Natural killer cell (primary cell): ENCODE results near the gene ITLN1. TPM values are rescaled to one million over a fixed set of nuclear protein-coding genes. Genes with fewer than 3 reads are reported as not detected.
A peak's percentile ranks its signal among the peaks of the same experiment; 100 is the strongest.

Experiments
- ATAC-seq, 3 donors: fragments of 150-1000 bp in 2 of 3; fragments of 200-7000 bp in 1 of 3; cut with Tn5 transposase; 1 replicate in 1 of 3; 2 replicates in 2 of 3; pipeline ENCODE4 v1.10.0; 2021; ENCODE audit warnings: mild to moderate bottlenecking in 2 of 3, moderate library complexity in 2 of 3
- DNase-seq, 2 donors: peaks; one replicate each; pipeline versions ENCODE4 v3.0.0 to v3.0.0-alpha.2; 2013 to 2021; ENCODE audit warnings: mixed read lengths in 1 of 2
- H3K27ac ChIP-seq: one replicate; pipeline ENCODE4 v1.5.1; 2013; ENCODE audit warnings: mild to moderate bottlenecking, low read length
- H3K27me3 ChIP-seq: one replicate; pipeline ENCODE4 v1.6.1; 2013; ENCODE audit warnings: low read length; ENCODE audit not compliant: control insufficient read depth, insufficient read depth
- H3K36me3 ChIP-seq: one replicate; pipeline ENCODE4 v1.6.1; 2013; ENCODE audit warnings: low read length; ENCODE audit not compliant: control insufficient read depth, insufficient read depth
- H3K4me1 ChIP-seq: one replicate; pipeline ENCODE4 v1.6.1; 2013; ENCODE audit warnings: low read length; ENCODE audit not compliant: control insufficient read depth, insufficient read depth
- H3K4me3 ChIP-seq: one replicate; pipeline ENCODE4 v1.5.1; 2013; ENCODE audit warnings: low read length
- H3K9me3 ChIP-seq: one replicate; pipeline ENCODE4 v1.6.1; 2013; ENCODE audit warnings: low read length; ENCODE audit not compliant: control insufficient read depth, insufficient read depth
- H3K27ac Mint-ChIP-seq, 2 donors: one replicate each; pipeline ENCODE4 v1.8.0; 2022; ENCODE audit warnings: mild to moderate bottlenecking in 2 of 2, mixed read lengths in 2 of 2, moderate library complexity in 1 of 2
- H3K27me3 Mint-ChIP-seq, 2 donors: one replicate each; pipeline ENCODE4 v1.8.0; 2022; ENCODE audit warnings: low read depth in 2 of 2, mixed read lengths in 2 of 2
- H3K36me3 Mint-ChIP-seq: one replicate; pipeline ENCODE4 v1.8.0; 2022; ENCODE audit warnings: mixed read lengths
- H3K4me1 Mint-ChIP-seq, 2 donors: one replicate each; pipeline ENCODE4 v1.8.0; 2022; ENCODE audit warnings: mixed read lengths in 2 of 2
- H3K4me3 Mint-ChIP-seq: one replicate; pipeline ENCODE4 v1.8.0; 2022; ENCODE audit warnings: mild to moderate bottlenecking, moderate library complexity, mixed read lengths
- H3K9me3 Mint-ChIP-seq, 2 donors: one replicate each; pipeline ENCODE4 v1.8.0; 2022; ENCODE audit warnings: mixed read lengths in 2 of 2
- CTCF ChIP-seq: fragments of 200-600 bp; IDR thresholded peaks from one replicate; pipeline ENCODE4 v1.8.0; 2022; ENCODE audit warnings: antibody characterized with exemption
- WGBS: methylation state at CpG from one replicate; pipeline ENCODE4 v1.1.7; 2013; ENCODE audit warnings: missing lambda C conversion rate; ENCODE audit not compliant: insufficient coverage; 5-methylcytosine and 5-hydroxymethylcytosine counted together
- intact Hi-C: fragments of 100-400 bp; cut with micrococcal nuclease; formaldehyde crosslinking; loops from one replicate; pipeline ENCODE4 v1.14.2; 2022
- total RNA-seq, 4 donors: library from RNA; stranded (reverse); fragments of 120-200 nt in 1 of 4; gene quantifications; one replicate each; pipeline versions ENCODE4 v1.2.3 to v1.2.4, GENCODE V29; 2013 to 2022

ITLN1 gene
- total RNA-seq, 3 donors from 2014 or later (not counting 1 experiment from before 2014, with no cell fraction given): not detected

- Mint-ChIP-seq H3K27ac (no peak overlapping the region), H3K4me1 (peaks cover 87% of the 10 kb centered on the region in 2 donors), H3K36me3 (peaks cover 11% of the 10 kb centered on the region), H3K27me3 (no peaks in the 10 kb centered on the region), H3K9me3 (peaks cover 0 to 3% of the 10 kb centered on the region in 2 donors), H3K4me3 (peak overlapping the region; percentile 71)
- intact Hi-C loops: loop anchor here (2.0 kb wide), 1 partner anchor 106 kb away; the partner anchor contains the start of gene SLAMF7
- ATAC-seq (peak; percentile 59 to 81 (median 80)), DNase-seq (peak in 1 of 2 donors; percentile 49)
- Histone ChIP-seq H3K9me3 (no peaks in the 10 kb centered on the region), H3K4me3 (no peak overlapping the region), H3K4me1 (peaks cover 75% of the 10 kb centered on the region), H3K36me3 (peaks cover 31% of the 10 kb centered on the region), H3K27me3 (no peaks in the 10 kb centered on the region), H3K27ac (peak overlapping the region; percentile 30)
- TF ChIP-seq CTCF: no peak
- 74% methylated on average over 12 of the region's 12 CpGs for WGBS
Observed at GRCh38 chr1:160844447-160845232, 40.3 kb downstream of the ITLN1 start.

GRCh38 chr1:160841079-160841478 is 43.9 kb downstream of the ITLN1 start:
- Mint-ChIP-seq H3K4me1 (peaks cover 88 to 89% of the 10 kb centered on the region in 2 donors), H3K36me3 (peaks cover 5% of the 10 kb centered on the region), H3K9me3 (no peaks in the 10 kb centered on the region), H3K27me3 (no peaks in the 10 kb centered on the region), H3K27ac (no peak overlapping the region), H3K4me3 (no peak overlapping the region)
- intact Hi-C loops: no loop called here
- Histone ChIP-seq H3K4me3 (no peak overlapping the region), H3K27ac (no peak overlapping the region), H3K27me3 (no peaks in the 10 kb centered on the region), H3K36me3 (peaks cover 44% of the 10 kb centered on the region), H3K4me1 (peaks cover 88% of the 10 kb centered on the region), H3K9me3 (no peaks in the 10 kb centered on the region)
- no peak for DNase-seq
- TF ChIP-seq CTCF: no peak
- 92% methylated on average over 4 of the region's 4 CpGs for WGBS
- no peak for ATAC-seq

- Mint-ChIP-seq H3K27ac (peak overlapping the region in 1 of 2 donors; percentile 95), H3K9me3 (no peaks in the 10 kb centered on the region), H3K36me3 (peaks cover 9% of the 10 kb centered on the region), H3K4me1 (peaks cover 88% of the 10 kb centered on the region in 2 donors), H3K27me3 (no peaks in the 10 kb centered on the region), H3K4me3 (peak overlapping the region; percentile 56)
- DNase-seq (no peak), ATAC-seq (no peak)
- Histone ChIP-seq H3K4me1 (peaks cover 89% of the 10 kb centered on the region), H3K36me3 (peaks cover 56% of the 10 kb centered on the region), H3K27ac (no peak overlapping the region), H3K9me3 (no peaks in the 10 kb centered on the region), H3K27me3 (no peaks in the 10 kb centered on the region), H3K4me3 (no peak overlapping the region)
- no peak for TF ChIP-seq CTCF
- intact Hi-C loops: loop anchor here (5.0 kb wide), 1 partner anchor 42 kb away; the partner anchor contains the start of gene LY9
- WGBS: 81% methylated on average over 2 of the region's 2 CpGs
Observed at GRCh38 chr1:160839746-160840145, 45.2 kb downstream of the ITLN1 start.
